ENCODE measurements around the gene FCHSD1. TPM values are rescaled to one million over a fixed set of nuclear protein-coding genes. Genes with fewer than 3 reads are reported as not detected.

FCHSD1 gene
- total and polyA plus RNA-seq, 2 of the 4 experiments (the other 2 are of a cell fraction), result 33.2 to 62.1 TPM

DNA sequence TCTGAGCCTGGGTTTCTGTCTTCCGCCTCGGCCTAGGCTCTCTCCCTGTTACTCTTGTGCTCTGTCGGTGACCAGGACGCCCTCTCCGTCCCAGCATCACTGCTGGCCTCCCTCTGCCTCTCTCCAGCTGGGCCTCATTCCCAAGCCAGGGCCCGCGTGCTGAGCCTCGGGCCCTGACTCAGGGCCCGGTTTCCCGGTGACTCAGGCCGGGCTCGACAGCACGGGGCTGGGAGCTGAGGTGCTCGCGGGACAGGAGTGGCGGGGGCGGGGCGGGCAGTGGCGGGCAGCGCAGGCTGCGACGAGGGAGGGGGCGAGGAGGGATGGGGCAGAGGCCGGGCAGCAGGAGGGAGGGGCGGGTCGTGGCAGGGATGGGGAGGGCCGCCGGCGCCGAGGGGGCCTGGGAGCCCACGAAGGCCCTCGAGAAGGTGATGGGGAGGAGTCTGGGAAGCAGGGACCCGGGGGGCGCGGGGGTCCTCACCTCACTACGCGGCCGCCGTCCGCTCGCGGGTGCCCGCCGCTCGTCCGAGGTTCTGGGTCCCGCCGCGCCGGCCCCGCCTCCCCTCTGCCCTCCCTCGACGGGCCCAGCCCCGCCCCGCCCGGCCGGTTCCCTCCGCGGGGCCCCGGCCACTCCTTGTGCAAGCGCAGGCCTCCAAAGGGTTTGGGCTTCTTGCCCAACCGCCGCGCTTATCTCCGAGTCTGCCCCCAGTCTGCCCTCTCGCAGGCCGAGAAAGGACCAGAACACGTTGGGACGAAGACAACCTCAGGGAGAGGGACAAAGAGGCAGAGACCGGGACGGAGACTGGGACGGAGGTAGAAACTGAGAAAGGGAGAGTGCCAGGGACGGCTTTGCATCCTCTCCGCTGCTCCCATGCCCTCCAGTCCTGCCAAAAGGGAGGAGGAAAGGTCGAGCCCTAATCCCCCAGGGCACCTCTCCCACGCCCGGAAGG, 30.8 kb upstream of the FCHSD1 start, which contains the start of gene ARAP3 (continued):
- TF ChIP-seq CTCF (conservative IDR thresholded peaks at IDR 0.05; ENCODE audit: low read depth, low read length), result no peak

GRCh38 chr5:141681295-141681694, 30.1 kb upstream of the FCHSD1 start:
- Histone ChIP-seq H3K4me1 (ENCODE audit: control insufficient read depth, insufficient read depth, low read length) (peaks cover 18% of the 10 kb centered on the region), H3K9ac (ENCODE audit: low read depth, low read length) (peak overlapping the region; percentile 73), H3K4me2 (ENCODE audit: low read depth, low read length) (peak overlapping the region; percentile 82), H4K5ac (ENCODE audit: low read depth, low read length) (peak overlapping the region; percentile 91), H3K27me3 (ENCODE audit: control insufficient read depth, insufficient read depth, low read length) (no peaks in the 10 kb centered on the region), H4K20me1 (ENCODE audit: insufficient read depth, low read length) (no peaks in the 10 kb centered on the region), H4K8ac (ENCODE audit: low read depth in 2 of 2, low read length in 2 of 2) (peak overlapping the region; percentile 96 to 97), H3K27ac (ENCODE audit: insufficient read depth, low read length) (peak overlapping the region; percentile 56), H2BK5ac (ENCODE audit: low read depth, low read length, poor library complexity, severe bottlenecking) (peak overlapping the region; percentile 87), H3K79me1 (ENCODE audit: low read depth in 1 of 2, low read length in 2 of 2) (peaks cover 12 to 25% of the 10 kb centered on the region in 2 experiments), H2AK5ac (ENCODE audit: low read depth, low read length) (peak overlapping the region; percentile 95), H2BK120ac (ENCODE audit: low read depth, low read length) (peak overlapping the region; percentile 94), H3K4me3 (ENCODE audit: insufficient read depth, low read depth, low read length) (peak overlapping the region; percentile 39), H3K23ac (ENCODE audit: low read depth, low read length) (peak overlapping the region; percentile 99), H2AK9ac (replicated peaks; ENCODE audit: low read depth, low read length, poor library complexity) (peak overlapping the region; percentile 99), H2BK20ac (ENCODE audit: low read depth, low read length) (peak overlapping the region; percentile 75), H3K4ac (ENCODE audit: low read depth, low read length) (peak overlapping the region; percentile 97), H3K9me3 (ENCODE audit: control insufficient read depth, insufficient read depth, low read length) (no peaks in the 10 kb centered on the region), H3K18ac (ENCODE audit: low read depth, low read length) (peak overlapping the region; percentile 59), H3K9me1 (ENCODE audit: insufficient read depth, low read length) (peaks cover 21% of the 10 kb centered on the region), H2BK15ac (ENCODE audit: low read depth, low read length) (peak overlapping the region; percentile 81; the same call in 2 of the 3 replicates), H3K36me3 (ENCODE audit: control insufficient read depth, insufficient read depth, low read length) (peaks cover 5% of the 10 kb centered on the region), H2AFZ (replicated peaks; ENCODE audit: low read length, poor library complexity) (peak overlapping the region; percentile 85), H4K91ac (ENCODE audit: insufficient read depth, low read depth, low read length) (peak overlapping the region; percentile 80), H3K14ac (replicated peaks; ENCODE audit: low read depth, low read length) (peak overlapping the region; percentile 100), H3K56ac (ENCODE audit: extremely low read depth, insufficient read depth, low read length) (peak overlapping the region; percentile 86)
- BruUV-seq (replicated peaks), result no TSS peak
- dilution Hi-C loops (cut with HindIII; ENCODE audit: low sequenced_read_pairs, unreplicated experiment) (no loop called here), in situ Hi-C loops (cut with MboI; ENCODE audit: low sequenced_read_pairs) (loop anchor here (25.0 kb wide), 1 partner anchor 431 kb away; the partner anchor contains the start of gene NDFIP1), intact Hi-C loops (cut with micrococcal nuclease) (no loop called here)
- DNase-seq, result no peak
- ChIA-PET CTCF (interaction anchor here (0.6 to 1.3 kb wide), 4 partner anchors 11 to 741 kb away, joined by 3 to 4 read pairs (median 3); no protein-coding TSS in a partner anchor), POLR2A (ENCODE audit: unreplicated experiment) (no interaction called here)
- WGBS, 2 experiments (ENCODE audit: extremely low coverage in 2 of 2, insufficient read length in 1 of 2), result 21% methylated on average over 2 of the region's 2 CpGs; no CpG with 5 or more reads in 1 of the 2 experiments
- ATAC-seq (ENCODE audit: low read depth), result no peak
- TF ChIP-seq, protein P1, sequence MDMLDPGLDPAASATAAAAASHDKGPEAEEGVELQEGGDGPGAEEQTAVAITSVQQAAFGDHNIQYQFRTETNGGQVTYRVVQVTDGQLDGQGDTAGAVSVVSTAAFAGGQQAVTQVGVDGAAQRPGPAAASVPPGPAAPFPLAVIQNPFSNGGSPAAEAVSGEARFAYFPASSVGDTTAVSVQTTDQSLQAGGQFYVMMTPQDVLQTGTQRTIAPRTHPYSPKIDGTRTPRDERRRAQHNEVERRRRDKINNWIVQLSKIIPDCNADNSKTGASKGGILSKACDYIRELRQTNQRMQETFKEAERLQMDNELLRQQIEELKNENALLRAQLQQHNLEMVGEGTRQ (IDR thresholded peaks at IDR 0.05; ENCODE audit: low read depth, low read length), result no peak
- no peak for TF ChIP-seq RAD21 (IDR thresholded peaks at IDR 0.05; ENCODE audit: low read length)
- TF ChIP-seq POLR2A (IDR thresholded peaks at IDR 0.05; ENCODE audit: low read depth, low read length), result no peak
- no peak for TF ChIP-seq RCOR1 (IDR thresholded peaks at IDR 0.05; ENCODE audit: insufficient replicate concordance, low read length)
- no peak for TF ChIP-seq FOS (IDR thresholded peaks at IDR 0.05; ENCODE audit: low read depth, low read length)
- no peak for TF ChIP-seq RFX5 (IDR thresholded peaks at IDR 0.05; ENCODE audit: low read depth, low read length)
- TF ChIP-seq CEBPB (IDR thresholded peaks at IDR 0.05; ENCODE audit: low read depth, low read length), result no peak
- TF ChIP-seq SMC3 (IDR thresholded peaks at IDR 0.05; ENCODE audit: low read depth, low read length), result no peak
- TF ChIP-seq MAZ (IDR thresholded peaks at IDR 0.05; ENCODE audit: borderline replicate concordance, low read depth, low read length), result no peak
- TF ChIP-seq NFE2L2 (IDR thresholded peaks at IDR 0.05; ENCODE audit: low read depth, low read length), result no peak
- TF ChIP-seq MXI1 (IDR thresholded peaks at IDR 0.05; ENCODE audit: borderline replicate concordance, low read depth, low read length), result no peak
- TF ChIP-seq BHLHE40 (IDR thresholded peaks at IDR 0.05; ENCODE audit: low read depth, low read length), result no peak

Measured in IMR-90 (cell line).